Neuronal stem cell (in vitro differentiated cells): Measurements from ENCODE around the gene NFATC2IP.

Source experiments
- DNase-seq: peaks from one replicate; pipeline ENCODE4 v3.0.0-alpha.2; 2013; ENCODE audit warnings: low spot score
- H2AFZ ChIP-seq: one replicate; pipeline ENCODE4 v1.6.1; 2013; ENCODE audit warnings: mild to moderate bottlenecking, low read length, inconsistent platforms
- H2AK5ac ChIP-seq: 2 replicates; pipeline ENCODE4 v1.6.1; 2013; ENCODE audit warnings: low read depth, mild to moderate bottlenecking, inconsistent platforms, low read length, moderate library complexity, mixed read lengths
- H2BK120ac ChIP-seq: 2 replicates; pipeline ENCODE4 v1.6.1; 2013; ENCODE audit warnings: low read depth, mild to moderate bottlenecking, inconsistent platforms, low read length, moderate library complexity, mixed read lengths
- H2BK12ac ChIP-seq: one replicate; pipeline ENCODE4 v1.6.1; 2013; ENCODE audit warnings: low read length, inconsistent platforms
- H2BK15ac ChIP-seq: 2 replicates; pipeline ENCODE4 v1.6.1; 2013; ENCODE audit warnings: mild to moderate bottlenecking, low read length, inconsistent platforms, mixed read lengths
- H2BK5ac ChIP-seq: one replicate; pipeline ENCODE4 v1.6.1; 2013; ENCODE audit warnings: inconsistent platforms, mild to moderate bottlenecking, low read length, moderate library complexity
- H3K14ac ChIP-seq: one replicate; pipeline ENCODE4 v1.6.1; 2013; ENCODE audit warnings: low read length, inconsistent platforms
- H3K18ac ChIP-seq: 2 replicates; pipeline ENCODE4 v1.6.1; 2013; ENCODE audit warnings: low read length, inconsistent platforms
- H3K23ac ChIP-seq: 2 replicates; pipeline ENCODE4 v1.6.1; 2013; ENCODE audit warnings: low read depth, mild to moderate bottlenecking, mixed read lengths, low read length, inconsistent platforms; ENCODE audit not compliant: poor library complexity
- H3K27ac ChIP-seq: replicated peaks from 3 replicates; pipeline ENCODE4 v1.5.1; 2013; ENCODE audit warnings: low read length, inconsistent platforms
- H3K27me3 ChIP-seq, 3 experiments: 2 replicates each; pipeline ENCODE4 v1.6.1; 2013; ENCODE audit warnings: low read length in 3 of 3, mild to moderate bottlenecking in 2 of 3, inconsistent platforms in 1 of 3, low read depth in 1 of 3, mixed read lengths in 1 of 3, moderate library complexity in 1 of 3; ENCODE audit not compliant: control insufficient read depth in 3 of 3, insufficient read depth in 3 of 3
- H3K36me3 ChIP-seq, 2 donors: replicated peaks in 1 of 2; 2 replicates each; pipeline ENCODE4 v1.6.1; 2013; ENCODE audit warnings: low read length in 2 of 2; ENCODE audit not compliant: control insufficient read depth in 2 of 2, insufficient read depth in 2 of 2
- H3K4ac ChIP-seq: 2 replicates; pipeline ENCODE4 v1.6.1; 2013; ENCODE audit warnings: inconsistent platforms, mild to moderate bottlenecking, low read length, moderate library complexity
- H3K4me1 ChIP-seq, 2 donors: 1 replicate in 1 of 2; 2 replicates in 1 of 2; pipeline ENCODE4 v1.6.1; 2013; ENCODE audit warnings: low read length in 2 of 2, low read depth in 1 of 2; ENCODE audit not compliant: control insufficient read depth in 2 of 2, insufficient read depth in 1 of 2
- H3K4me2 ChIP-seq: one replicate; pipeline ENCODE4 v1.6.1; 2013; ENCODE audit warnings: mild to moderate bottlenecking, low read length, inconsistent platforms; ENCODE audit not compliant: insufficient read depth, poor library complexity, severe bottlenecking
- H3K4me3 ChIP-seq, 2 donors: 2 replicates each; pipeline ENCODE4 v1.5.1; 2013; ENCODE audit warnings: low read length in 2 of 2, mild to moderate bottlenecking in 2 of 2, inconsistent platforms in 1 of 2, moderate library complexity in 1 of 2
- H3K79me1 ChIP-seq: one replicate; pipeline ENCODE4 v1.6.1; 2013; ENCODE audit warnings: low read depth, mild to moderate bottlenecking, inconsistent platforms, low read length, moderate library complexity
- H3K9ac ChIP-seq: one replicate; pipeline ENCODE4 v1.6.1; 2013; ENCODE audit warnings: mild to moderate bottlenecking, low read depth, low read length, inconsistent platforms; ENCODE audit not compliant: poor library complexity
- H3K9me3 ChIP-seq, 2 donors: replicated peaks in 1 of 2; 2 replicates each; pipeline versions ENCODE3 to v1.6.1; 2013; ENCODE audit warnings: low read length in 2 of 2, mild to moderate bottlenecking in 2 of 2, inconsistent platforms in 1 of 2, low read depth in 1 of 2, mixed read lengths in 1 of 2, moderate library complexity in 1 of 2; ENCODE audit not compliant: control insufficient read depth in 2 of 2, insufficient read depth in 1 of 2
- H4K8ac ChIP-seq: one replicate; pipeline ENCODE4 v1.6.1; 2013; ENCODE audit warnings: low read depth, mild to moderate bottlenecking, inconsistent platforms, low read length, moderate library complexity
- H4K91ac ChIP-seq: one replicate; pipeline ENCODE4 v1.6.1; 2013; ENCODE audit warnings: low read length, low read depth, mild to moderate bottlenecking, inconsistent platforms; ENCODE audit not compliant: poor library complexity
- WGBS, 2 donors: extraction: QIAGEN DNeasy Blood & Tissue Kit; methylation state at CpG; one replicate each; pipeline ENCODE4 v1.1.7; 2013; ENCODE audit warnings: missing lambda C conversion rate in 2 of 2, mixed read lengths in 1 of 2; ENCODE audit not compliant: insufficient read length in 2 of 2, insufficient replicate concordance in 1 of 2; ENCODE audit errors: extremely low coverage in 2 of 2; 5-methylcytosine and 5-hydroxymethylcytosine counted together

NFATC2IP gene

DNA sequence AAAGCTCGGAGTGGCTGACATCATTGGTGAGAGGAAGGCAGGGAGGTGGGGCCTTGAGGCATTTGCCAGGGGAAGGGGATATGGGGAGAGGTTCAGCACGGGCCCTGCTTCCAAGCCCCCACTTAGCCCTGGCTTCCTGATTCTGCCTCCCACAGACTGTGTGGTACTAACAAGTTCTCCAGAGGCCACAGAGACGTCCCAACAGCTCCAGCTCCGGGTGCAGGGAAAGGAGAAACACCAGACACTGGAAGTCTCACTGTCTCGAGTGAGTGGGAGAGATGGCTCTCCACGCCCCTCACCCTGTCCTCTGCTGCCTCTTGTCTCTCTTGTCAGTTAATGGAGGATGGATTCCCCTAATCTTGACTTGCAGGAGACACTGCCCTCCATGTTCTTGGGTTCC lies 8.1 kb downstream of the NFATC2IP start:
- H3K9me3 ChIP-seq, result no peaks in the 10 kb centered on the region
- no peak overlapping the region for H2BK12ac ChIP-seq
- no peak overlapping the region for H3K23ac ChIP-seq
- no peak overlapping the region for H3K4me3 ChIP-seq
- no peak overlapping the region for H3K18ac ChIP-seq
- no peak overlapping the region for H3K4ac ChIP-seq
- no peak overlapping the region for H4K8ac ChIP-seq
- no peak overlapping the region for H2AK5ac ChIP-seq
- H3K27me3 ChIP-seq, result no peaks in the 10 kb centered on the region
- H3K4me2 ChIP-seq, result no peak overlapping the region
- H3K79me1 ChIP-seq, result peaks cover 5% of the 10 kb centered on the region
- no CpG with 5 or more reads among the region's 6 CpGs for WGBS, 2 donors
- H2BK120ac ChIP-seq, result no peak overlapping the region
- no peak overlapping the region for H2BK15ac ChIP-seq
- peaks cover 57 to 96% of the 10 kb centered on the region in 2 donors for H3K36me3 ChIP-seq
- H3K9ac ChIP-seq, result no peak overlapping the region
- no peak overlapping the region for H3K14ac ChIP-seq
- H2AFZ ChIP-seq, result no peak overlapping the region
- no peak overlapping the region for H3K27ac ChIP-seq
- H2BK5ac ChIP-seq, result no peak overlapping the region
- no peak for DNase-seq
- no peaks in the 10 kb centered on the region for H3K4me1 ChIP-seq
- H4K91ac ChIP-seq, result no peak overlapping the region

DNA sequence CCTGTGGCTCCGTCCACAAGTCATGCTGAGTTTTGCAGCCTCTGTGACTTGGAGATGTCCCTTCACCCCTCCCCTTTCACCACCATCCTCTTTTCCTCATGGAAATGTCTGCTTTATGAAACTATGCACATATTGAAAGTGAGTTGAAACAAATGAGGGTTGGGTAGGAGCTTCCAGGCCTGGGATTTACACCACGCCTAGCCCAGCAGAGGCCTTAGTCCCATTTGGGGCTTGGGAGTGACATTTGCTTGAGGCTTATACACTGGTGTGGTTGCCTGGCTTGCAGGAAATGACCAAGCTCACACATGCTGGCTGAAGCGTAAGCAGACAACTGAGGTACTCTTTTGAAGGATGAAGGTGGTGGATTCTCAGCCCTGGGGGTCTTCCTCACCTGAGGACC lies 13.3 kb downstream of the NFATC2IP start:
- peaks cover 4% of the 10 kb centered on the region for H3K79me1 ChIP-seq
- H3K18ac ChIP-seq, result no peak overlapping the region
- H3K14ac ChIP-seq, result no peak overlapping the region
- no peaks in the 10 kb centered on the region for H3K4me1 ChIP-seq
- H2BK12ac ChIP-seq, result no peak overlapping the region
- H3K4me2 ChIP-seq, result no peak overlapping the region
- no peak overlapping the region for H2AFZ ChIP-seq
- no peak overlapping the region for H3K9ac ChIP-seq
- peaks cover 33 to 67% of the 10 kb centered on the region in 2 donors for H3K36me3 ChIP-seq
- no peak for DNase-seq
- no peak overlapping the region for H3K4me3 ChIP-seq
- no CpG with 5 or more reads among the region's 3 CpGs for WGBS, 2 donors
- no peak overlapping the region for H2BK15ac ChIP-seq
- no peak overlapping the region for H2BK5ac ChIP-seq
- no peak overlapping the region for H2BK120ac ChIP-seq
- no peak overlapping the region for H3K4ac ChIP-seq
- H3K27ac ChIP-seq, result no peak overlapping the region
- H3K23ac ChIP-seq, result no peak overlapping the region
- H4K8ac ChIP-seq, result no peak overlapping the region
- no peaks in the 10 kb centered on the region for H3K9me3 ChIP-seq
- no peak overlapping the region for H2AK5ac ChIP-seq
- H3K27me3 ChIP-seq, result no peaks in the 10 kb centered on the region
- no peak overlapping the region for H4K91ac ChIP-seq

DNA sequence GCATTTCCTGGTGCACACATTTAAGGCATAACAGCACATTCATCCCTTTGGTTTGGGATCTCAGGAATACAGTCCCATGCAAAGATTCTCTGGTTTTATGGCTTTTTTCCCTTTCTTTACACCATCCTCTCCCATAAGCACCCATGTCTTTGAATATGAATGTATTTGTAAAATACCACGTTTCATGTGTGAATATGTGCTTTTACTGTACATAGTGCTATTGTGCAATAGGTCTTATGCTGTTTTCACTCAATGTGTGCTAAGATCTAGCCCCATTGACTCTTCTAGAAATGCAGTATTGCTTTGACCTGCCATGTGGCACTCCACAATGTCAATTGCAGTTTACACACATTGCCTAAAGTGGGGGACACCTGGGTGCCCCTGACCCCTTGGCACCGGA lies 13.8 kb downstream of the NFATC2IP start:
- WGBS, 2 donors, result no CpG with 5 or more reads among the region's 2 CpGs
- DNase-seq, result no peak
- Histone ChIP-seq H3K9me3 (no peaks in the 10 kb centered on the region), H2BK5ac (no peak overlapping the region), H3K4me2 (no peak overlapping the region), H4K91ac (no peak overlapping the region), H3K9ac (no peak overlapping the region), H3K4ac (no peak overlapping the region), H3K14ac (no peak overlapping the region), H3K79me1 (peaks cover 4% of the 10 kb centered on the region), H2AFZ (no peak overlapping the region), H3K27me3 (no peaks in the 10 kb centered on the region), H3K18ac (no peak overlapping the region), H3K36me3 (peaks cover 32 to 63% of the 10 kb centered on the region in 2 donors), H3K27ac (no peak overlapping the region), H2BK15ac (no peak overlapping the region), H3K4me1 (no peaks in the 10 kb centered on the region), H3K4me3 (no peak overlapping the region), H3K23ac (no peak overlapping the region), H2BK12ac (no peak overlapping the region), H2BK120ac (no peak overlapping the region), H2AK5ac (no peak overlapping the region), H4K8ac (no peak overlapping the region)

DNA sequence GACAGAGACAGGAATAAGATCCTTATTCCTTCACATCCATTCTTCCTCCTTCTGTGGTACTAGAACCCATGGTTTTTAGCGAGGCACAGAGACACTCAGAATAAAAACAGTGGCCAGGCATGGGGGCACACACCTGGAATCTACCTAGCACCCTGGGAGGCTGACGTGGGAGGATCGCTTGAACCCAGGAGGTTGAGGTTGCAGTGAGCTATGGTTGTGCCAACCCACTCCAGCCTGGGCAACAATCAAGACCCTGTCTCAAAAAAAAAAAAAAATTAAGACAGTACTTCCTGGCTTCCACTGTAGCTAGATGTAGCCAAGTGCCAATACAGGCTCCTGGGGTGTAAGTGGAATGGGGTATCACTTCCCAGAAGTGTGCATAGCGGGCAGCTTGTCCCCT lies 16.4 kb downstream of the NFATC2IP start:
- H3K9me3 ChIP-seq, result no peaks in the 10 kb centered on the region
- H2BK120ac ChIP-seq, result no peak overlapping the region
- H3K4me3 ChIP-seq, result no peak overlapping the region
- peaks cover 26 to 39% of the 10 kb centered on the region in 2 donors for H3K36me3 ChIP-seq
- no peak overlapping the region for H3K4ac ChIP-seq
- no peak overlapping the region for H3K23ac ChIP-seq
- no peaks in the 10 kb centered on the region for H3K27me3 ChIP-seq
- H2AFZ ChIP-seq, result no peak overlapping the region
- H3K18ac ChIP-seq, result no peak overlapping the region
- no CpG with 5 or more reads among the region's 4 CpGs for WGBS, 2 donors
- H3K79me1 ChIP-seq, result peaks cover 4% of the 10 kb centered on the region
- no peak for DNase-seq
- H3K9ac ChIP-seq, result no peak overlapping the region
- no peak overlapping the region for H4K91ac ChIP-seq
- no peak overlapping the region for H2AK5ac ChIP-seq
- no peak overlapping the region for H3K14ac ChIP-seq
- no peaks in the 10 kb centered on the region for H3K4me1 ChIP-seq
- no peak overlapping the region for H2BK5ac ChIP-seq
- no peak overlapping the region for H4K8ac ChIP-seq
- H3K4me2 ChIP-seq, result no peak overlapping the region
- no peak overlapping the region for H2BK15ac ChIP-seq
- H3K27ac ChIP-seq, result no peak overlapping the region
- H2BK12ac ChIP-seq, result no peak overlapping the region
